ENCODE results near the gene GPT2. TPM values are rescaled to one million over a fixed set of nuclear protein-coding genes. Genes with fewer than 3 reads are reported as not detected.

Gene GPT2
- total RNA-seq, 1 donor from 2014 or later = 70.2 TPM

DNA sequence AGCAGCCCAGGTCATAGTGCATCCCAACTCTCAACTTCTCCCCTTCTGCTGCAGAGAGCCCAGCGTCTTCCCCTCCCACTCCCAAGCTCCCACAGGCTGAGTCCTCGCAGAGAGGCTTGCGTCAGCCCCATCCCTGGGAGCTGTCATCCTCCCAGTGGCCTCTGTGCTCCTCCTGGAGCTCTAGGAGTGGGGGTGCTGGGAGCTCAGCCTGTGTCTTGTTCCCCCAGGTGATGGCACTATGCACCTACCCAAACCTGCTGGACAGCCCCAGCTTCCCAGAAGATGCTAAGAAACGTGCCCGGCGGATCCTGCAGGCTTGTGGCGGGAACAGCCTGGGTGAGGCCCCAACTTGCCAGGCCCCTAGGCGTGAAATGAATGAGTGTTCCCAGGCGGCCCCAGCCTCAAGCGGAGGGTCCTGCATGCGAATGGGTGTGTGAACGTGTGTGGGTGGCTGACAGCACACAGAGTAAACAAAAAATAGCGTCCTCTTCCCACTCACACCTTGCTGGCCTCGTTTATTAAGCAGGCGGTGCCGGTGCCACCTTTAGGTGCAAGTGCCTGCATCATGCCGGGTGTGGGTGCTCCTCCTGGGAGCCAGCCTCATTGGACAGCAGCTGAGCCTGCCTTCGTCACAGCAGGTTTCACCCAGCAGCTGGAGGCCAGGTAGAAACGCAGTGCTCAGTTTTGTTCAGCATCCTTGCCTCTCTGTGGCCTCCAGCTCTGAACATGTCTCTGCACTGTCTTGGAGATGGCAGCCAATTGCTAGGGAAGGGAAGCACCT, 16.5 kb downstream of the GPT2 start:
- Histone ChIP-seq H3K4me1 (ENCODE audit: insufficient read depth, low read length) (peaks cover 13% of the 10 kb centered on the region), H2AFZ (ENCODE audit: low read depth, low read length) (no peak overlapping the region), H3K9me3 (ENCODE audit: insufficient read depth, low read depth, low read length) (no peaks in the 10 kb centered on the region), H3K36me3 (ENCODE audit: insufficient read depth, low read length) (no peaks in the 10 kb centered on the region), H3K79me2 (ENCODE audit: insufficient read depth, low read length) (peaks cover 2% of the 10 kb centered on the region), H3K4me2 (ENCODE audit: low read length) (no peak overlapping the region), H3K27me3 (ENCODE audit: insufficient read depth, low read length) (no peaks in the 10 kb centered on the region), H3K27ac (ENCODE audit: low read depth, low read length) (no peak overlapping the region), H3K4me3 (ENCODE audit: insufficient read depth, low read depth, low read length) (no peak overlapping the region), H3K9ac (ENCODE audit: low read length) (no peak overlapping the region), H4K20me1 (ENCODE audit: insufficient read depth, low read length) (peaks cover 18% of the 10 kb centered on the region)
- Mint-ChIP-seq H3K9me3 (ENCODE audit: unreplicated experiment) (no peaks in the 10 kb centered on the region), H3K4me3 (ENCODE audit: unreplicated experiment) (no peak overlapping the region), H3K27ac (ENCODE audit: unreplicated experiment) (no peak overlapping the region), H3K27me3 (ENCODE audit: low read depth, unreplicated experiment) (no peaks in the 10 kb centered on the region), H3K4me1 (ENCODE audit: low read depth, unreplicated experiment) (peaks cover 11% of the 10 kb centered on the region), H3K36me3 (ENCODE audit: low read depth, unreplicated experiment) (peaks cover 24% of the 10 kb centered on the region)
- FAIRE-seq (no peak), DNase-seq (ENCODE audit: low read depth) (no peak)
- TF ChIP-seq, protein P1, sequence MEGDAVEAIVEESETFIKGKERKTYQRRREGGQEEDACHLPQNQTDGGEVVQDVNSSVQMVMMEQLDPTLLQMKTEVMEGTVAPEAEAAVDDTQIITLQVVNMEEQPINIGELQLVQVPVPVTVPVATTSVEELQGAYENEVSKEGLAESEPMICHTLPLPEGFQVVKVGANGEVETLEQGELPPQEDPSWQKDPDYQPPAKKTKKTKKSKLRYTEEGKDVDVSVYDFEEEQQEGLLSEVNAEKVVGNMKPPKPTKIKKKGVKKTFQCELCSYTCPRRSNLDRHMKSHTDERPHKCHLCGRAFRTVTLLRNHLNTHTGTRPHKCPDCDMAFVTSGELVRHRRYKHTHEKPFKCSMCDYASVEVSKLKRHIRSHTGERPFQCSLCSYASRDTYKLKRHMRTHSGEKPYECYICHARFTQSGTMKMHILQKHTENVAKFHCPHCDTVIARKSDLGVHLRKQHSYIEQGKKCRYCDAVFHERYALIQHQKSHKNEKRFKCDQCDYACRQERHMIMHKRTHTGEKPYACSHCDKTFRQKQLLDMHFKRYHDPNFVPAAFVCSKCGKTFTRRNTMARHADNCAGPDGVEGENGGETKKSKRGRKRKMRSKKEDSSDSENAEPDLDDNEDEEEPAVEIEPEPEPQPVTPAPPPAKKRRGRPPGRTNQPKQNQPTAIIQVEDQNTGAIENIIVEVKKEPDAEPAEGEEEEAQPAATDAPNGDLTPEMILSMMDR (IDR thresholded peaks at IDR 0.05; ENCODE audit: insufficient read depth, low read depth, low read length) = no peak
- TF ChIP-seq EZH2 (IDR thresholded peaks at IDR 0.05; ENCODE audit: insufficient read depth, low read length) = no peak

- no peaks in the 10 kb centered on the region for H3K36me3 ChIP-seq (ENCODE audit: insufficient read depth, low read length)
- TF ChIP-seq, protein P1 (IDR thresholded peaks at IDR 0.05; ENCODE audit: insufficient read depth, low read depth, low read length) = no peak
- TF ChIP-seq EZH2 (IDR thresholded peaks at IDR 0.05; ENCODE audit: insufficient read depth, low read length) = no peak
Measured at GRCh38 chr16:46901709-46902108, 17.5 kb downstream of the GPT2 start.

More at GRCh38 chr16:46901709-46902108, 17.5 kb downstream of the GPT2 start:
- H3K79me2 ChIP-seq (ENCODE audit: insufficient read depth, low read length) = no peaks in the 10 kb centered on the region
- H3K27ac Mint-ChIP-seq (ENCODE audit: unreplicated experiment) = no peak overlapping the region
- H3K4me2 ChIP-seq (ENCODE audit: low read length) = no peak overlapping the region
- H3K4me3 ChIP-seq (ENCODE audit: insufficient read depth, low read depth, low read length) = no peak overlapping the region
- H3K4me1 ChIP-seq (ENCODE audit: insufficient read depth, low read length) = peaks cover 8% of the 10 kb centered on the region
- H3K27ac ChIP-seq (ENCODE audit: low read depth, low read length) = no peak overlapping the region
- peaks cover 2% of the 10 kb centered on the region for H3K4me1 Mint-ChIP-seq (ENCODE audit: low read depth, unreplicated experiment)
- peaks cover 19% of the 10 kb centered on the region for H3K36me3 Mint-ChIP-seq (ENCODE audit: low read depth, unreplicated experiment)
- H3K4me3 Mint-ChIP-seq (ENCODE audit: unreplicated experiment) = no peak overlapping the region
- FAIRE-seq (no peak), DNase-seq (ENCODE audit: low read depth) (no peak)
- H3K27me3 Mint-ChIP-seq (ENCODE audit: low read depth, unreplicated experiment) = no peaks in the 10 kb centered on the region
- H3K9ac ChIP-seq (ENCODE audit: low read length) = no peak overlapping the region
- H3K9me3 Mint-ChIP-seq (ENCODE audit: unreplicated experiment) = no peaks in the 10 kb centered on the region
- H2AFZ ChIP-seq (ENCODE audit: low read depth, low read length) = no peak overlapping the region
- peaks cover 8% of the 10 kb centered on the region for H4K20me1 ChIP-seq (ENCODE audit: insufficient read depth, low read length)
- H3K9me3 ChIP-seq (ENCODE audit: insufficient read depth, low read depth, low read length) = no peaks in the 10 kb centered on the region
- no peaks in the 10 kb centered on the region for H3K27me3 ChIP-seq (ENCODE audit: insufficient read depth, low read length)

All from astrocyte (in vitro differentiated cells and primary cell).